CD4-positive, alpha-beta T cell (primary cell): ENCODE results near the gene TTLL10. TPM values are rescaled to one million over a fixed set of nuclear protein-coding genes. Genes with fewer than 3 reads are reported as not detected.

ENCODE experiments used
- ATAC-seq: fragments of 200-7000 bp; cut with Tn5 transposase; one replicate; pipeline ENCODE4 v1.10.0; 2022; ENCODE audit warnings: mild to moderate bottlenecking; ENCODE audit not compliant: poor library complexity
- CTCF ChIA-PET: fragments of 350-600 bp; sonication (Branson Sonifier 250); formaldehyde crosslinking; loops from one replicate; lab custom pipeline; 2021; ENCODE audit warnings: antibody characterized with exemption, inconsistent platforms; lab: Charles Lee
- POLR2A ChIA-PET: fragments of 350-600 bp; sonication (Branson Sonifier 250); formaldehyde crosslinking; loops from one replicate; lab custom pipeline; 2021; ENCODE audit warnings: antibody characterized with exemption, inconsistent platforms; lab: Charles Lee
- DNase-seq, 14 experiments: peaks; one replicate each; pipeline ENCODE4 v3.0.0-alpha.2; 2013 to 2020; ENCODE audit warnings: mixed read lengths in 2 of 14
- H3K27ac ChIP-seq, 2 donors: one replicate each; pipeline versions ENCODE4 v1.5.1 to v1.7.0; 2013; ENCODE audit warnings: low read length in 2 of 2, low read depth in 1 of 2, mild to moderate bottlenecking in 1 of 2
- H3K27me3 ChIP-seq, 2 experiments: 1 replicate in 1 of 2; 2 replicates in 1 of 2; pipeline versions ENCODE4 v1.6.1 to v1.7.0; 2013; ENCODE audit warnings: low read length in 2 of 2, control low read depth in 1 of 2, mild to moderate bottlenecking in 1 of 2, moderate library complexity in 1 of 2; ENCODE audit not compliant: insufficient read depth in 2 of 2, control insufficient read depth in 1 of 2
- H3K36me3 ChIP-seq: one replicate; pipeline ENCODE4 v1.6.1; 2013; ENCODE audit warnings: low read length, control low read depth; ENCODE audit not compliant: insufficient read depth
- H3K4me1 ChIP-seq: one replicate; pipeline ENCODE4 v1.6.1; 2013; ENCODE audit warnings: low read length, control low read depth; ENCODE audit not compliant: insufficient read depth
- H3K4me3 ChIP-seq: one replicate; pipeline ENCODE4 v1.5.1; 2013; ENCODE audit warnings: mild to moderate bottlenecking, low read length, moderate library complexity
- H3K9me3 ChIP-seq, 2 experiments: 1 replicate in 1 of 2; 2 replicates in 1 of 2; pipeline versions ENCODE4 v1.6.1 to v1.7.0; 2013; ENCODE audit warnings: low read length in 2 of 2, mild to moderate bottlenecking in 2 of 2, control low read depth in 1 of 2, moderate library complexity in 1 of 2; ENCODE audit not compliant: control insufficient read depth in 1 of 2, insufficient read depth in 1 of 2
- H3K27ac Mint-ChIP-seq: one replicate; pipeline ENCODE4 v1.8.0; 2020; ENCODE audit warnings: mixed read lengths
- H3K27me3 Mint-ChIP-seq: one replicate; pipeline ENCODE4 v1.8.0; 2021; ENCODE audit warnings: mixed read lengths
- H3K36me3 Mint-ChIP-seq: one replicate; pipeline ENCODE4 v1.8.0; 2021; ENCODE audit warnings: low read depth, mixed read lengths
- H3K4me1 Mint-ChIP-seq: one replicate; pipeline ENCODE4 v1.8.0; 2021; ENCODE audit warnings: low read depth, mixed read lengths
- H3K4me3 Mint-ChIP-seq: one replicate; pipeline ENCODE4 v1.8.0; 2020; ENCODE audit warnings: mild to moderate bottlenecking, mixed read lengths
- H3K9me3 Mint-ChIP-seq: one replicate; pipeline ENCODE4 v1.8.0; 2020; ENCODE audit warnings: mixed read lengths
- CTCF ChIP-seq: fragments of 200-600 bp; IDR thresholded peaks from one replicate; pipeline ENCODE4 v1.8.0; 2022; ENCODE audit warnings: antibody characterized with exemption, mild to moderate bottlenecking
- intact Hi-C, 2 experiments: fragments of 100-400 bp; cut with DNase I in 1 of 2; cut with micrococcal nuclease in 1 of 2; formaldehyde crosslinking; loops; one replicate each; pipeline versions ENCODE4 v1.15.1 to v1.9.0; 2023 to 2025; cut with DNase I, micrococcal nuclease
- total RNA-seq, 174 experiments: library from RNA in 2 of 174; stranded (reverse) in 2 of 174; gene quantifications; one replicate each; pipeline ENCODE4 v1.2.3 and lab custom pipeline; 2021 to 2026

The TTLL10 gene
- total RNA-seq, 2 experiments from 2014 or later = 0.11 to 0.59 TPM

- Histone ChIP-seq H3K27ac (no peak overlapping the region), H3K9me3 (peaks cover 0 to 10% of the 10 kb centered on the region in 2 experiments), H3K4me3 (no peak overlapping the region), H3K27me3 (peaks cover 0 to 4% of the 10 kb centered on the region in 2 experiments), H3K4me1 (peaks cover 33% of the 10 kb centered on the region), H3K36me3 (no peaks in the 10 kb centered on the region)
- ATAC-seq (no peak), DNase-seq (no peak)
- H3K4me1 Mint-ChIP-seq = peaks cover 9% of the 10 kb centered on the region
- intact Hi-C loops = no loop called here
- H3K27ac Mint-ChIP-seq = no peak overlapping the region
- ChIA-PET POLR2A (no interaction called here), CTCF (no interaction called here)
- H3K27me3 Mint-ChIP-seq = peaks cover 9% of the 10 kb centered on the region
- no peak for TF ChIP-seq CTCF
- H3K4me3 Mint-ChIP-seq = no peak overlapping the region
- no peaks in the 10 kb centered on the region for H3K36me3 Mint-ChIP-seq
- no peaks in the 10 kb centered on the region for H3K9me3 Mint-ChIP-seq
Observed at GRCh38 chr1:1176931-1177330, 3.3 kb downstream of the TTLL10 start.

GRCh38 chr1:1177452-1178206 lies 3.9 kb downstream of the TTLL10 start:
- Mint-ChIP-seq H3K36me3 (no peaks in the 10 kb centered on the region), H3K4me3 (no peak overlapping the region), H3K9me3 (no peaks in the 10 kb centered on the region), H3K27ac (no peak overlapping the region), H3K27me3 (peaks cover 5% of the 10 kb centered on the region), H3K4me1 (peaks cover 4% of the 10 kb centered on the region)
- CTCF ChIA-PET = no interaction called here
- Histone ChIP-seq H3K4me1 (peaks cover 35% of the 10 kb centered on the region), H3K36me3 (no peaks in the 10 kb centered on the region), H3K9me3 (peaks cover 0 to 10% of the 10 kb centered on the region in 2 experiments), H3K27ac (no peak overlapping the region), H3K27me3 (peaks cover 0 to 4% of the 10 kb centered on the region in 2 experiments), H3K4me3 (no peak overlapping the region)
- intact Hi-C loops = no loop called here
- ATAC-seq (no peak), DNase-seq (peak in 2 of 14 experiments; percentile 8 to 14)
- no peak for TF ChIP-seq CTCF
- POLR2A ChIA-PET = no interaction called here

GRCh38 chr1:1178794-1179331 lies 5.2 kb downstream of the TTLL10 start:
- no peaks in the 10 kb centered on the region for H3K9me3 Mint-ChIP-seq
- Histone ChIP-seq H3K27me3 (peaks cover 0 to 4% of the 10 kb centered on the region in 2 experiments), H3K27ac (no peak overlapping the region), H3K4me1 (peaks cover 30% of the 10 kb centered on the region), H3K36me3 (no peaks in the 10 kb centered on the region), H3K9me3 (peaks cover 0 to 10% of the 10 kb centered on the region in 2 experiments), H3K4me3 (no peak overlapping the region)
- no peaks in the 10 kb centered on the region for H3K36me3 Mint-ChIP-seq
- intact Hi-C loops = no loop called here
- ChIA-PET POLR2A (interaction anchor here (0.8 kb wide), 1 partner anchor 105 kb away, joined by 3 read pairs; no protein-coding TSS in a partner anchor), CTCF (no interaction called here)
- peak in 1 of 14 experiments; percentile 17 for DNase-seq
- peaks cover 4% of the 10 kb centered on the region for H3K4me1 Mint-ChIP-seq
- no peak overlapping the region for H3K27ac Mint-ChIP-seq
- ATAC-seq = no peak
- no peak for TF ChIP-seq CTCF
- H3K4me3 Mint-ChIP-seq = no peak overlapping the region
- peaks cover 10% of the 10 kb centered on the region for H3K27me3 Mint-ChIP-seq
